ENCODE results near the gene AGAP2. TPM values are rescaled to one million over a fixed set of nuclear protein-coding genes. Genes with fewer than 3 reads are reported as not detected.

The AGAP2 gene
- total RNA-seq, 2 experiments from 2014 or later = 29.3 to 29.7 TPM

GRCh38 chr12:57771873-57772428 lies 33.4 kb upstream of the AGAP2 start, which contains the start of gene METTL1:
Gene METTL1 (minus strand): TSS chr12:57772105. CDS start chr12:57772083, 22 bp downstream.
- POLR2A ChIA-PET = interaction anchor here (0.6 to 1.5 kb wide), 6 partner anchors 9 to 169 kb away, joined by 3 to 6 read pairs (median 4); partner anchors contain the start of gene ATP23
- CTCF ChIA-PET = interaction anchor here (0.8 to 1.5 kb wide), 3 partner anchors 11 to 133 kb away, joined by 5 to 6 read pairs (median 6); partner anchors contain the start of gene TSFM

DNA sequence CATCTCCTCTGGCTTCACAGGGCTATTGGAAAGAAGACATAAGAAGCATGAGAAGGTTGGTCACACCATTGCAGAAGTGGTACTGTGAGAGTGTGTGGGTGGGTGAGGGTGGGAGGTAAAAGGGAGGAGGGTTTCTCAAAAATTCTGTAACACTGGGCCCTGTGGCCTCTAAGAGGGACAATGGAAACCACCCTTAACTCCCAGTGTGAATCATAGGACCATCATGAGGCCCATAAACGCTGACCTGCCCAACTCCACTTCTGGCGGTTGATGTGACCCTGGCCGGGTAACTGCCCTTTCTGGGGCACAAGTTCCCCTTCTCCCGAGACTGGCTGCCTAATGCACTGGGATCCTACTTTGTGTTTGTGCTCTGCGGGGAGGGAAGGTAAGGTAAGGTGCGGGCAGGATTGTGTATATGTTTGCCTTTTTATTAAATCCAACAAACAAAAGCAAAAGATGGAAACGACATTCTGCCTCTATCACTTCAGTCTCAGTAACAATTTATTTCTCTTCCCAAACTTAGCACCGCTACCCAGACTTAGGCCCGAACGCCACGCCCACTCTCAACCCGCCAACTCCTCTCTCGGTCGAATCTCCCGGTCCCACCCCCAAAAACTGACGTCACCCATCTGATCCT lies 32.8 kb upstream of the AGAP2 start:
- POLR2A ChIA-PET = interaction anchor here (0.7 to 1.0 kb wide), 3 partner anchors 10 to 141 kb away, joined by 3 to 6 read pairs (median 3); no protein-coding TSS in a partner anchor

GRCh38 chr12:57770734-57771133 lies 32.2 kb upstream of the AGAP2 start:
- POLR2A ChIA-PET = no interaction called here

More for the DNA sequence above, 32.8 kb upstream of the AGAP2 start:
- CTCF ChIA-PET = interaction anchor here (0.8 to 1.6 kb wide), 4 partner anchors 12 to 134 kb away, joined by 4 to 6 read pairs (median 6); partner anchors contain the start of gene TSFM

DNA sequence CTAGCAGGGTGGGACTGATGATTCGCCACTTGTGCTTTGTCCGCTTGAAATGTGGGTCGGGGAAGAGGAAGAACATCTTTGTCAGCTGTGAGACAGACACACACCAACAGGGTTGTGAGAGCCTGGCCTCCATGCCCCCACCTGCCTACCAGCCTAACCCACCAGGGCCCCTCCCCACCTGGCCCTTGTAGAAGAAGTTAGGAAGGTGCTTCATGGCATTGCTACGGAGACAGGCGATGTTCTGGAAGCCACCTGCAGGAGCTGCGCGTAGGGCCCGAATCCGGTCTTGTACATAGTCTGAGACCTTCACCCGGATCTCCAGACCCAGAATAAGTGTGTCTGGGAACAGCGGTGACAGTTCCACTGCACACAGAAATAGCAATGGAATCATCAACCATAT lies 31.1 kb upstream of the AGAP2 start:
- CTCF ChIA-PET = interaction anchor here (2.5 to 4.0 kb wide), 2 partner anchors 10 to 13 kb away, joined by 10 to 28 read pairs; no protein-coding TSS in a partner anchor
- POLR2A ChIA-PET = no interaction called here

More at GRCh38 chr12:57770734-57771133, 32.2 kb upstream of the AGAP2 start:
- CTCF ChIA-PET = interaction anchor here (1.6 kb wide), 1 partner anchor 14 kb away, joined by 4 read pairs; no protein-coding TSS in a partner anchor

DNA sequence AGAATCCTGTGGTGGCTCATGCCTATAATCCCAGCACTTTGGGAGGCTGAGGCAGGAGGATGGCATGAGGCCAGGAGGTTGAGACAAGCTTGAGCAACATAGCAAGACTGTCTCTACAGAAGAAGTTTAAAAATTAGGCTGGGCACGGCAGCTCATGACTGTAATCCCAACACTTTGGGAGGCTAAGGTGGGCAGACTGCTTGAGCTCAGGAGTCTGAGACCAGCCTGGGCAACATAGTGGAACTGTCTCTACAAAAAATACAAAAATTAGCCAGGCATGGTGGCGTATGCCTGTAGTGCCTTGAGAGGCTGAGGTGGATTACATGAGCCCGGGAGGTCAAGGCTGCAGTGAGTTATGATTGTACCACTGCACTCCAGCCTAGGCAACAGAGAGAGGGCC lies 29.3 kb upstream of the AGAP2 start:
- CTCF ChIA-PET = interaction anchor here (2.5 to 4.0 kb wide), 2 partner anchors 9 to 11 kb away, joined by 10 to 28 read pairs; no protein-coding TSS in a partner anchor
- POLR2A ChIA-PET = no interaction called here

GRCh38 chr12:57767305-57767698 lies 28.8 kb upstream of the AGAP2 start:
- POLR2A ChIA-PET = interaction anchor here (1.8 kb wide), 1 partner anchor 11 kb away, joined by 6 read pairs; no protein-coding TSS in a partner anchor
- CTCF ChIA-PET = interaction anchor here (0.6 to 4.0 kb wide), 3 partner anchors 8 to 647 kb away, joined by 3 to 28 read pairs (median 10); no protein-coding TSS in a partner anchor

DNA sequence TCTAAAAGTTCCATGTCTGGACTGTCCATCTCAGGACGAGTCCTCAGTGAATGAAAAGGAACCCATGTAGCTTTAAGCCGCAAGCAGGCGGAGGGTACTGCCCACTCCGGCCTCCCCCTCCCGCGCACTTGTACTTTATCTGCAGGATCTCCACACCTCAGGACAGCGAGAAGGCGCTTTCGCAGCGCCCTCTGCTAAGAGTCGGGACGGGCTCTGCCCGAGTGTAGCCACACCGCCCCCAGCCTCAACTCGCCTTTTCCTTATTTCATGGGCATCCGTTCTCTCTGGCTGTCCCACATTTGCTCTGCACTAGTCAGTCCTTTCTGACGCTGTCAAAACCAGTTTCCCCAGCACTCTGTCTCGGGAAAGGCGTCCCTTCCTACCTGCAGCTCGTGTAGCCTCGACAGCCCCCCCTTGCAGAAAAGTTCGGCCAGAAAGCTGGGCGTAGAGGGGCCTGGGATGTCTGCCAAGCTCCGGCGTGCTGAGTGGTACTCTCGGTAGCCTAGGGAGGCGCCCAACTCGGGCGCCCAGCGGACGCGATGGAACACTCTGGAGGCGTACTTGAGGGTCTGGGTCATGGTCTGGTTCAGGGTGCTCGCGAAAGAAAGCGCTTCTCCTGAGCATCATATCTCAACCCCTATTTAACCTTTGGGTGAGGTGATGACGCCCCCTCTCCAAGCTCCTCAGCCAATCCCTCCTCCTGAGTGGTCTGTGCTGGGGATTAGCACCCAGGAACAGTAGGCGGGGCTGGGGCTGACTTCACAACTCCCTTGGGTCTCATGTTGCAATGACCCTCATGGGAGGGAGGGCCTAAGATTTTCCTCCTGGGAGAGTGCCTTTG lies 28.1 kb upstream of the AGAP2 start, which contains the start of gene CYP27B1:
Gene CYP27B1, minus strand, starts transcription at position 615 of the 841 bp plus-strand sequence. Its CDS starts 37 bp downstream, at position 578.
- POLR2A ChIA-PET = interaction anchor here (1.8 kb wide), 1 partner anchor 10 kb away, joined by 6 read pairs; no protein-coding TSS in a partner anchor
- CTCF ChIA-PET = interaction anchor here (0.6 to 4.0 kb wide), 4 partner anchors 10 to 647 kb away, joined by 3 to 28 read pairs (median 7); partner anchors contain the start of gene TSFM

DNA sequence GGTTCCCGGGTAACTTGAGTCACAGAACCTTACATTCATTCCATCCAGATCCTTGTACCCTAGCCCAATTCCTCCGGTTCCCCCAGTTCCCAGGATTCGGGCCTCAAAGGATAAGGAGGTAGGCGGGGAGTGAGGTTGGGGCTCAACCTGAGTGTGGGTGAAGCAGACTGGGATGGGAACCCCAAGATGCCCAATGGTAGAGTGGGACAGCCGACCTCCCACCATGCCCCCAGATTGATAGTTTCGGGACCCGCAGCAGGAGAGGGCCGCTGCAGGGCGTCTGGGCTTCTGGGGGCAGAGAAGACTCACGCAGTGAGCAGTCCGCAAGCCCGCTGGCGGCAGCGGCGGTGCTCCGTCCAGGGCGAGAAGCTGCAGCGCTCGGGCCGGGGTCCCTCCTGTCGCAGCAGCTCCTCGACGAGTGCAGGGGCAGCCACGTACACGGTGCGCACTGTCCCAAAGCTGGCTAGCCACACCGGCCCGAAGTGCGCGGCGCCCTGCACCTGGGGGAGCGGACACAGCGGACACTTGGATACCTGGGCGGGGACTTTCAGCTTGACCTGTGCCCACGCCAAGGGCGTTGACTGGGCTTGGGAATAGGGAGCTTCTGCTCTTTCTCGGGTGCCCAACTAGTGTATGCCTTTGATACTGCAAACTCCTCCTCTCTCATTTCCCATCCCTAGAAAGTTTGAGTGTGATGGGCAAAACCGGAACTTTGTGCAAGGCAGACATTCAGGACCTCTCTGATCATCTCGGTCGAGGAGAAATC lies 27.3 kb upstream of the AGAP2 start:
- POLR2A ChIA-PET = interaction anchor here (1.8 kb wide), 1 partner anchor 9 kb away, joined by 6 read pairs; no protein-coding TSS in a partner anchor
- CTCF ChIA-PET = interaction anchor here (0.9 to 4.0 kb wide), 3 partner anchors 9 to 17 kb away, joined by 3 to 28 read pairs (median 11); partner anchors contain the start of gene TSFM

GRCh38 chr12:57765003-57765697 lies 26.6 kb upstream of the AGAP2 start:
- POLR2A ChIA-PET = interaction anchor here (1.8 kb wide), 1 partner anchor 9 kb away, joined by 6 read pairs; no protein-coding TSS in a partner anchor

GRCh38 chr12:57764662-57765002 lies 26.1 kb upstream of the AGAP2 start:
- CTCF ChIA-PET = interaction anchor here (1.0 to 2.9 kb wide), 3 partner anchors 8 to 12 kb away, joined by 3 to 11 read pairs (median 10); partner anchors contain the start of gene MARCHF9
- POLR2A ChIA-PET = no interaction called here

More at GRCh38 chr12:57765003-57765697, 26.6 kb upstream of the AGAP2 start:
- CTCF ChIA-PET = interaction anchor here (0.9 to 2.9 kb wide), 4 partner anchors 9 to 18 kb away, joined by 3 to 11 read pairs (median 6); partner anchors contain the start of genes MARCHF9 and TSFM

GRCh38 chr12:57763881-57764661 lies 25.5 kb upstream of the AGAP2 start:
- CTCF ChIA-PET = interaction anchor here (1.0 to 2.9 kb wide), 3 partner anchors 8 to 13 kb away, joined by 3 to 11 read pairs (median 10); partner anchors contain the start of gene MARCHF9
- POLR2A ChIA-PET = no interaction called here

DNA sequence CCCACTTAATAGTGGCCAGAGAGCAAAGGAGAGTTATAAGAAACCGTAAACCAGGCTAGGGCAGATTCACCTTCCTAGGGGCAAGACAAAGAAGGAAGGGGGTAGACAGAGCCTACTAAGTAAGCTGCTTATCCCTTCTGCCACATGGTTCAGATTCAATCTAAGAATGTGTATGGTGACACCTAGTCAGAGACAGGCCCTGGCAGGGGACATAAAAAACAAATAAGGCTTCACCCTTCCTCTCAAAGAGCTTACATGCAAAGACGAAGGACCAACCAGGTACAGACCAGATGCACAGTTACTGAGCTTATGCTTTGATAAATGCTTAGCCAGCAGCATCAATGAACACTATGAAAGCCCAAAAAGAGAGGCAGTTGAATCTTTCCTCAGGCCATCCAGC lies 23.9 kb upstream of the AGAP2 start:
- CTCF ChIA-PET = interaction anchor here (0.7 kb wide), 1 partner anchor 21 kb away, joined by 3 read pairs; the partner anchor contains the start of gene TSFM
- POLR2A ChIA-PET = no interaction called here

DNA sequence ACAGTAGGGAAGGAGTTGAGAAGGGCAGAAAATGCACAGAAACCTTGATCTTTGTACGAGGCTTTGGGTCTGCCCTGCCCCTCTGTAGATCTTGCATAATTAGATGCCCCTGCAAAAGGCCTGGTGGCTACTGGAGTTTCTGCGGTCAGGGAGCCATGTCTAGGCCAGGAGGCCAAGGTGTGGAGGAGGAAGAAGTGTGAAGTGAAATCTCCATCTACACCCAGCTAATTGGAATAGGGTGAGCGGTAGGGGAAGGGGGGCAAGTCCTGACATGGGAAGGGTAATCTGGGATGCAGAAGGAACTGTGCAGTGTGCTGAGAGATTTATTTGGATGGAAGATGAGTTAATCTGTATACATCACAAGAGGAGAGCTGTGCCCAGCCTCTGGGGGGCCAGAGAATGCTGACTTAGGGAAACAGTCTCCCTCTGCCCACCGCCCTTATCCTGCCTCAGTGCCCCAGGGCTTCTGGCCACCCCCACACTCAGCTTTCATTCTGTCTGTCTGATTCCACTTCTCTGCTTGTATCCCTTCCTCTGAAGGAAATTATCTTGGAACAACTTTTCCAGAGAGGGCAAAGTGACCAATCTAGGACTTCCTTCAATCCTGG lies 23.0 kb upstream of the AGAP2 start:
- POLR2A ChIA-PET = no interaction called here
- CTCF ChIA-PET = interaction anchor here (0.5 kb wide), 1 partner anchor 63 kb away, joined by 3 read pairs; no protein-coding TSS in a partner anchor

- CTCF ChIA-PET = interaction anchor here (1.5 to 2.2 kb wide), 3 partner anchors 8 to 23 kb away, joined by 3 to 10 read pairs (median 9); no protein-coding TSS in a partner anchor
These were observed 21.9 kb upstream of the AGAP2 start for GRCh38 chr12:57760347-57760982.

DNA sequence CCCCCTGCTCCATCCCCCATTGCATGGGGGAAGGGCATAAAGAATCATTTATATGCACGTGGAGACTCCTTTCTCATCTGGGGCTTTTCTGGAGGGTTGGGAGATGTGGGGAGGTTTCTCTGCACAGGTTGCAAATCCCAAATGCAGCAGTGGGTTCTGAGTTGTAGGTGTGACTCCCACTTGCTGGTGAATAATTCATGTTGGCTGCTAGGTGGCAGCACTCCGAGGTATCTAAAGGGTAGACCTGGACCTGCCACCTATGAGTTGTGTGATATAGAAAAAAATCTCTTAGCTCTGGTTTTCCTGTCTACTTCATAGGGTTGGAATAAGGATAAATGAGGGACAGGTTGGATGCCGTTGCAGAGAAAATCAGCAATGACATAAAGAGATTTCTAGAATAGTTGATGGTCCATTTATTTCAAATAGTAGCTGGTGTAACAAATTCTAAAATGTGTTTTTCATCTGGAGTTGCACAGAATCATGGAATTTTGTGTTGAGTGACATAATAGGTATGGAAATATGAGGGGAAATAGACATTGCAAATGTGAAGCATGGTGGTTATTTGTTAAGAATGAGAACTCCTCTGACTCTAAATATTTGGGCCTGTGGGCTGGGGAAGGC lies 20.9 kb upstream of the AGAP2 start:
- CTCF ChIA-PET = interaction anchor here (0.6 to 2.2 kb wide), 7 partner anchors 9 to 30 kb away, joined by 3 to 10 read pairs (median 3); partner anchors contain the start of gene TSPAN31
- POLR2A ChIA-PET = interaction anchor here (0.6 kb wide), 1 partner anchor 172 kb away, joined by 6 read pairs; no protein-coding TSS in a partner anchor

More at GRCh38 chr12:57760347-57760982, 21.9 kb upstream of the AGAP2 start:
- POLR2A ChIA-PET = no interaction called here
